Activated naive CD8-positive, alpha-beta T cell treated with anti-CD3 and anti-CD28 coated beads, Interleukin-2, amount 50 U/mL, for 24 hours (primary cell): ENCODE measurements around the gene NOB1.
"Not testable (repeated sequence)": the region's sequence is repeated elsewhere in the genome, so short reads cannot be mapped to it uniquely, and the experiment has no call there.

Source experiments
- ATAC-seq: fragments of 150-1000 bp; cut with Tn5 transposase; one replicate; pipeline ENCODE4 v1.10.0; 2021
- DNase-seq: peaks from one replicate; pipeline ENCODE4 v3.0.0; 2021
- H3K27ac Mint-ChIP-seq: one replicate; pipeline ENCODE4 v1.8.0; 2021; ENCODE audit warnings: mild to moderate bottlenecking, mixed read lengths
- H3K27me3 Mint-ChIP-seq: one replicate; pipeline ENCODE4 v1.8.0; 2021; ENCODE audit warnings: mixed read lengths
- H3K36me3 Mint-ChIP-seq: one replicate; pipeline ENCODE4 v1.8.0; 2021; ENCODE audit warnings: low read depth, mixed read lengths
- H3K4me1 Mint-ChIP-seq: one replicate; pipeline ENCODE4 v1.8.0; 2021; ENCODE audit warnings: mixed read lengths
- H3K4me3 Mint-ChIP-seq: one replicate; pipeline ENCODE4 v1.8.0; 2021; ENCODE audit warnings: mild to moderate bottlenecking, moderate library complexity, mixed read lengths
- H3K9me3 Mint-ChIP-seq: one replicate; pipeline ENCODE4 v1.8.0; 2021; ENCODE audit warnings: mixed read lengths

NOB1 gene

GRCh38 chr16:69771651-69771967 is 16.9 kb upstream of the NOB1 start:
- Mint-ChIP-seq H3K4me3 (no peak overlapping the region), H3K27ac (peak overlapping the region; percentile 66), H3K36me3 (peaks cover 26% of the 10 kb centered on the region), H3K9me3 (peaks cover 14% of the 10 kb centered on the region), H3K4me1 (peaks cover 52% of the 10 kb centered on the region), H3K27me3 (no peaks in the 10 kb centered on the region)
- DNase-seq (no peak), ATAC-seq (no peak)

GRCh38 chr16:69769404-69769803 is 14.7 kb upstream of the NOB1 start:
- Mint-ChIP-seq H3K9me3 (no peaks in the 10 kb centered on the region), H3K27me3 (no peaks in the 10 kb centered on the region), H3K36me3 (peaks cover 12% of the 10 kb centered on the region), H3K4me1 (peaks cover 61% of the 10 kb centered on the region), H3K27ac (no peak overlapping the region), H3K4me3 (no peak overlapping the region)
- DNase-seq (no peak), ATAC-seq (no peak)

GRCh38 chr16:69768666-69769065 is 13.9 kb upstream of the NOB1 start:
- H3K36me3 Mint-ChIP-seq, result peaks cover 8% of the 10 kb centered on the region
- no peaks in the 10 kb centered on the region for H3K9me3 Mint-ChIP-seq
- H3K27ac Mint-ChIP-seq, result no peak overlapping the region
- no peaks in the 10 kb centered on the region for H3K27me3 Mint-ChIP-seq
- DNase-seq, result no peak
- H3K4me1 Mint-ChIP-seq, result peaks cover 59% of the 10 kb centered on the region
- no peak overlapping the region for H3K4me3 Mint-ChIP-seq
- ATAC-seq, result no peak

- H3K27ac Mint-ChIP-seq, result peak overlapping the region; percentile 50
- H3K4me1 Mint-ChIP-seq, result peaks cover 57% of the 10 kb centered on the region
Observed at GRCh38 chr16:69767459-69768229, 12.9 kb upstream of the NOB1 start.

GRCh38 chr16:69763599-69763942 is 8.8 kb upstream of the NOB1 start:
- no peak for DNase-seq
- Mint-ChIP-seq H3K27ac (peak overlapping the region; percentile 96), H3K9me3 (no peaks in the 10 kb centered on the region), H3K36me3 (peaks cover 4% of the 10 kb centered on the region), H3K4me3 (peak overlapping the region; percentile 94), H3K27me3 (no peaks in the 10 kb centered on the region), H3K4me1 (peaks cover 47% of the 10 kb centered on the region)
- no peak for ATAC-seq

More at GRCh38 chr16:69767459-69768229, 12.9 kb upstream of the NOB1 start:
- Mint-ChIP-seq H3K27me3 (no peaks in the 10 kb centered on the region), H3K9me3 (no peaks in the 10 kb centered on the region), H3K4me3 (no peak overlapping the region), H3K36me3 (peaks cover 6% of the 10 kb centered on the region)
- ATAC-seq (peak; percentile 55), DNase-seq (no peak)

GRCh38 chr16:69762814-69763598 is 8.3 kb upstream of the NOB1 start:
- peaks cover 45% of the 10 kb centered on the region for H3K4me1 Mint-ChIP-seq
- H3K27ac Mint-ChIP-seq, result peak overlapping the region; percentile 96
- no peaks in the 10 kb centered on the region for H3K27me3 Mint-ChIP-seq
- DNase-seq (no peak), ATAC-seq (no peak)
- H3K4me3 Mint-ChIP-seq, result peak overlapping the region; percentile 94
- no peaks in the 10 kb centered on the region for H3K9me3 Mint-ChIP-seq
- peaks cover 4% of the 10 kb centered on the region for H3K36me3 Mint-ChIP-seq

GRCh38 chr16:69761983-69762813 is 7.5 kb upstream of the NOB1 start, which contains the start of gene WWP2:
Gene WWP2, plus strand, starts transcription at chr16:69762332. Its CDS starts 24,679 bp downstream, at chr16:69787011.
- H3K27ac Mint-ChIP-seq, result peak within 1 kb of the TSS; percentile 96
- peak within 1 kb of the TSS; percentile 94 for H3K4me3 Mint-ChIP-seq
- peak; percentile 86 for ATAC-seq

GRCh38 chr16:69757375-69757774 is 2.6 kb upstream of the NOB1 start:
- Mint-ChIP-seq H3K36me3 (peaks cover 18% of the 10 kb centered on the region), H3K4me1 (peaks cover 30% of the 10 kb centered on the region)
- not testable (repeated sequence) for H3K27ac Mint-ChIP-seq, H3K27me3 Mint-ChIP-seq, H3K9me3 Mint-ChIP-seq, H3K4me3 Mint-ChIP-seq, DNase-seq, ATAC-seq

More at GRCh38 chr16:69761983-69762813, 7.5 kb upstream of the NOB1 start, which contains the start of gene WWP2:
- peak; percentile 79 for DNase-seq
- Mint-ChIP-seq H3K27me3 (no peaks in the 10 kb centered on the region), H3K4me1 (peaks cover 37% of the 10 kb centered on the region), H3K9me3 (no peaks in the 10 kb centered on the region), H3K36me3 (peaks cover 4% of the 10 kb centered on the region)

- peaks cover 24% of the 10 kb centered on the region for H3K36me3 Mint-ChIP-seq
- H3K27me3 Mint-ChIP-seq, result no peaks in the 10 kb centered on the region
- H3K9me3 Mint-ChIP-seq, result no peaks in the 10 kb centered on the region
- no peak for DNase-seq
- H3K4me1 Mint-ChIP-seq, result peaks cover 32% of the 10 kb centered on the region
- H3K4me3 Mint-ChIP-seq, result no peak overlapping the region
- no peak overlapping the region for H3K27ac Mint-ChIP-seq
- no peak for ATAC-seq
Observed at GRCh38 chr16:69756705-69757104, 2.0 kb upstream of the NOB1 start.

- Mint-ChIP-seq H3K9me3 (no peaks in the 10 kb centered on the region), H3K27me3 (no peaks in the 10 kb centered on the region), H3K4me1 (peaks cover 28% of the 10 kb centered on the region), H3K4me3 (peak overlapping the region; percentile 100), H3K36me3 (peaks cover 40% of the 10 kb centered on the region), H3K27ac (peak overlapping the region; percentile 100)
- ATAC-seq (no peak), DNase-seq (no peak)
Observed at GRCh38 chr16:69754143-69754468, 620 bp downstream of the NOB1 start.

GRCh38 chr16:69748694-69749345 is 5.9 kb downstream of the NOB1 start:
- ATAC-seq (no peak), DNase-seq (no peak)
- Mint-ChIP-seq H3K4me3 (no peak overlapping the region), H3K4me1 (peaks cover 25% of the 10 kb centered on the region), H3K9me3 (no peaks in the 10 kb centered on the region), H3K27ac (no peak overlapping the region), H3K36me3 (peaks cover 75% of the 10 kb centered on the region), H3K27me3 (no peaks in the 10 kb centered on the region)

GRCh38 chr16:69747115-69747514 is 7.6 kb downstream of the NOB1 start:
- H3K9me3 Mint-ChIP-seq, result no peaks in the 10 kb centered on the region
- no peak overlapping the region for H3K4me3 Mint-ChIP-seq
- no peak overlapping the region for H3K27ac Mint-ChIP-seq
- peaks cover 13% of the 10 kb centered on the region for H3K4me1 Mint-ChIP-seq
- ATAC-seq, result no peak
- no peak for DNase-seq
- H3K36me3 Mint-ChIP-seq, result peaks cover 76% of the 10 kb centered on the region
- no peaks in the 10 kb centered on the region for H3K27me3 Mint-ChIP-seq

GRCh38 chr16:69745959-69746358 is 8.8 kb downstream of the NOB1 start:
- H3K9me3 Mint-ChIP-seq, result no peaks in the 10 kb centered on the region
- DNase-seq (no peak), ATAC-seq (no peak)
- H3K4me3 Mint-ChIP-seq, result no peak overlapping the region
- H3K4me1 Mint-ChIP-seq, result peaks cover 7% of the 10 kb centered on the region
- H3K27me3 Mint-ChIP-seq, result no peaks in the 10 kb centered on the region
- peaks cover 77% of the 10 kb centered on the region for H3K36me3 Mint-ChIP-seq
- no peak overlapping the region for H3K27ac Mint-ChIP-seq

- no peak for DNase-seq
- ATAC-seq, result no peak
- Mint-ChIP-seq H3K9me3 (no peaks in the 10 kb centered on the region), H3K4me1 (peaks cover 7% of the 10 kb centered on the region), H3K27me3 (no peaks in the 10 kb centered on the region), H3K4me3 (no peak overlapping the region), H3K36me3 (peaks cover 73% of the 10 kb centered on the region), H3K27ac (no peak overlapping the region)
Observed at GRCh38 chr16:69745232-69745612, 9.5 kb downstream of the NOB1 start.
